Thoracic aorta (tissue), 2 donors: ENCODE data around the gene EMX2. TPM values are rescaled to one million over a fixed set of nuclear protein-coding genes. Genes with fewer than 3 reads are reported as not detected.

Experiments
- ATAC-seq: fragments of 150-250 bp; one replicate; pipeline ENCODE4 v1.8.0; 2017; ENCODE audit warnings: low read depth; ENCODE audit not compliant: insufficient number of reproducible peaks, low FRiP score
- DNase-seq: peaks from one replicate; pipeline ENCODE4 v3.0.0-alpha.2; 2020; ENCODE audit warnings: low spot score
- H3K27ac ChIP-seq, 2 donors: fragments of 200-600 bp; sonication (generic); 1 replicate in 1 of 2; 2 replicates in 1 of 2; pipeline ENCODE4 v1.5.1; 2016; ENCODE audit warnings: mild to moderate bottlenecking in 2 of 2, moderate library complexity in 2 of 2
- H3K27me3 ChIP-seq: fragments of 200-600 bp; sonication (generic); replicated peaks from 2 replicates; pipeline ENCODE4 v1.6.0; 2016; ENCODE audit warnings: mild to moderate bottlenecking; ENCODE audit not compliant: insufficient read depth
- H3K36me3 ChIP-seq: fragments of 200-600 bp; sonication (generic); one replicate; pipeline ENCODE4 v1.5.1; 2016
- H3K4me1 ChIP-seq, 2 donors: fragments of 200-600 bp; sonication (generic); 1 replicate in 1 of 2; 2 replicates in 1 of 2; pipeline versions ENCODE4 v1.5.1 to v1.6.0; 2016; ENCODE audit warnings: low read depth in 2 of 2, mild to moderate bottlenecking in 1 of 2; ENCODE audit not compliant: control insufficient read depth in 1 of 2
- H3K4me3 ChIP-seq: fragments of 200-600 bp; sonication (generic); 2 replicates; pipeline ENCODE4 v1.5.1; 2016; ENCODE audit warnings: mild to moderate bottlenecking
- H3K9me3 ChIP-seq: fragments of 200-600 bp; sonication (generic); 2 replicates; pipeline ENCODE4 v1.5.1; 2016
- CTCF ChIP-seq: fragments of 200-600 bp; sonication (generic); IDR thresholded peaks from one replicate; pipeline ENCODE4 v1.5.1; 2019; ENCODE audit warnings: antibody characterized with exemption
- total RNA-seq, 2 donors: library from RNA; depleted of rRNA; stranded (reverse); fragments of >200 nt; gene quantifications; one replicate each; pipeline versions ENCODE4 v1.1.0 to v1.2.3, GENCODE V29; 2016

Gene EMX2
- total RNA-seq, 2 donors from 2014 or later, result not detected

GRCh38 chr10:117539903-117540639, 2.5 kb upstream of the EMX2 start:
- Histone ChIP-seq H3K27me3 (peaks cover 35% of the 10 kb centered on the region), H3K4me3 (no peak overlapping the region), H3K9me3 (no peaks in the 10 kb centered on the region), H3K36me3 (no peaks in the 10 kb centered on the region), H3K4me1 (peaks cover 33 to 49% of the 10 kb centered on the region in 2 donors), H3K27ac (no peak overlapping the region)
- DNase-seq, result no peak
- TF ChIP-seq CTCF, result no peak
- no peak for ATAC-seq

GRCh38 chr10:117540640-117541404, 1.7 kb upstream of the EMX2 start:
- H3K27me3 ChIP-seq, result peaks cover 36% of the 10 kb centered on the region
- H3K36me3 ChIP-seq, result no peaks in the 10 kb centered on the region
- TF ChIP-seq CTCF, result no peak
- H3K27ac ChIP-seq, result no peak overlapping the region
- ATAC-seq (no peak), DNase-seq (no peak)
- no peak overlapping the region for H3K4me3 ChIP-seq
- H3K9me3 ChIP-seq, result no peaks in the 10 kb centered on the region
- H3K4me1 ChIP-seq, result peaks cover 30 to 48% of the 10 kb centered on the region in 2 donors

GRCh38 chr10:117541405-117541908, 1.1 kb upstream of the EMX2 start:
- H3K27me3 ChIP-seq, result peaks cover 33% of the 10 kb centered on the region
- no peak for ATAC-seq
- no peak overlapping the region for H3K4me3 ChIP-seq
- no peaks in the 10 kb centered on the region for H3K9me3 ChIP-seq
- TF ChIP-seq CTCF, result no peak
- peaks cover 30 to 41% of the 10 kb centered on the region in 2 donors for H3K4me1 ChIP-seq
- H3K36me3 ChIP-seq, result no peaks in the 10 kb centered on the region
- no peak for DNase-seq
- H3K27ac ChIP-seq, result no peak overlapping the region

GRCh38 chr10:117541909-117542705, 439 bp upstream of the EMX2 start:
- no peaks in the 10 kb centered on the region for H3K9me3 ChIP-seq
- H3K4me3 ChIP-seq, result peak overlapping the region; percentile 35
- H3K27me3 ChIP-seq, result peaks cover 29% of the 10 kb centered on the region
- no peaks in the 10 kb centered on the region for H3K36me3 ChIP-seq
- H3K27ac ChIP-seq, result no peak overlapping the region
- DNase-seq (no peak), ATAC-seq (no peak)
- H3K4me1 ChIP-seq, result peaks cover 30 to 38% of the 10 kb centered on the region in 2 donors
- TF ChIP-seq CTCF, result no peak
